KMS-11 (cell line): ENCODE data around the gene SMG6.

Experiments used
- H2AFZ ChIP-seq: fragments of 200-600 bp; sonication (generic); 2 replicates; pipeline ENCODE4 v1.6.1; 2016; ENCODE audit warnings: antibody characterized with exemption, mixed run types, low read depth
- H3K27ac ChIP-seq: fragments of 200-600 bp; sonication (generic); 2 replicates; pipeline ENCODE4 v1.6.1; 2016; ENCODE audit warnings: mild to moderate bottlenecking, mixed run types
- H3K27me3 ChIP-seq: fragments of 200-600 bp; sonication (generic); 2 replicates; pipeline ENCODE4 v1.6.1; 2017; ENCODE audit warnings: mild to moderate bottlenecking, low read depth, mixed run types, moderate library complexity; ENCODE audit not compliant: insufficient read depth
- H3K36me3 ChIP-seq: fragments of 200-600 bp; sonication (generic); 2 replicates; pipeline ENCODE4 v1.6.1; 2017; ENCODE audit warnings: mild to moderate bottlenecking, mixed run types; ENCODE audit not compliant: insufficient read depth
- H3K4me1 ChIP-seq: fragments of 200-600 bp; sonication (generic); 2 replicates; pipeline ENCODE4 v1.6.1; 2016; ENCODE audit warnings: mild to moderate bottlenecking, low read depth, mixed run types; ENCODE audit not compliant: poor library complexity, severe bottlenecking
- H3K4me2 ChIP-seq: fragments of 200-600 bp; sonication (generic); 2 replicates; pipeline ENCODE4 v1.7.0; 2016; ENCODE audit warnings: mild to moderate bottlenecking, mixed run types
- H3K4me3 ChIP-seq: fragments of 200-600 bp; sonication (generic); IDR thresholded peaks from 2 replicates; pipeline ENCODE4 v1.6.1; 2017; ENCODE audit warnings: low read depth, low read length, mixed read lengths; ENCODE audit not compliant: insufficient read depth
- H3K79me2 ChIP-seq: fragments of 200-600 bp; sonication (generic); 2 replicates; pipeline ENCODE4 v1.6.1; 2016; ENCODE audit warnings: low read depth, mixed run types; ENCODE audit not compliant: insufficient read depth
- H3K9ac ChIP-seq: fragments of 200-600 bp; sonication (generic); 2 replicates; pipeline ENCODE4 v1.6.1; 2016; ENCODE audit warnings: mild to moderate bottlenecking, mixed run types
- H4K20me1 ChIP-seq: fragments of 200-600 bp; sonication (generic); 2 replicates; pipeline ENCODE4 v1.6.1; 2016; ENCODE audit warnings: mild to moderate bottlenecking, mixed run types; ENCODE audit not compliant: insufficient read depth
- CTCF ChIP-seq: fragments of 200-600 bp; sonication (generic); conservative IDR thresholded peaks from 2 replicates; pipeline ENCODE4 v1.6.1; 2017; ENCODE audit warnings: low read depth, mild to moderate bottlenecking, antibody characterized with exemption, low read length, moderate library complexity, mixed read lengths

The SMG6 gene

GRCh38 chr17:2140683-2141082, 162.9 kb downstream of the SMG6 start:
- H4K20me1 ChIP-seq = no peaks in the 10 kb centered on the region
- no peak overlapping the region for H3K9ac ChIP-seq
- no peak for TF ChIP-seq CTCF
- no peaks in the 10 kb centered on the region for H3K36me3 ChIP-seq
- H3K27me3 ChIP-seq = no peaks in the 10 kb centered on the region
- no peak overlapping the region for H3K27ac ChIP-seq
- H3K4me2 ChIP-seq = no peak overlapping the region
- no peaks in the 10 kb centered on the region for H3K79me2 ChIP-seq
- no peak overlapping the region for H2AFZ ChIP-seq
- no peak overlapping the region for H3K4me3 ChIP-seq
- H3K4me1 ChIP-seq = peaks cover 52% of the 10 kb centered on the region

- TF ChIP-seq CTCF = no peak
- peak overlapping the region; percentile 56; the same call in 1 of the 2 replicates for H3K4me2 ChIP-seq
- peaks cover 52% of the 10 kb centered on the region for H3K4me1 ChIP-seq
- peak overlapping the region; percentile 57 for H3K27ac ChIP-seq
- H3K36me3 ChIP-seq = no peaks in the 10 kb centered on the region
- H3K9ac ChIP-seq = no peak overlapping the region; the same call in 1 of the 2 replicates
- no peak overlapping the region for H3K4me3 ChIP-seq
- no peak overlapping the region for H2AFZ ChIP-seq
- no peaks in the 10 kb centered on the region for H3K27me3 ChIP-seq
- no peaks in the 10 kb centered on the region for H3K79me2 ChIP-seq
- no peaks in the 10 kb centered on the region for H4K20me1 ChIP-seq
Observed at GRCh38 chr17:2138761-2139160, 164.8 kb downstream of the SMG6 start.

- Histone ChIP-seq H3K9ac (no peak overlapping the region; the same call in 1 of the 2 replicates), H3K27me3 (no peaks in the 10 kb centered on the region), H2AFZ (0 out of 2 replicates have a peak overlapping the region, but pooled peaks have one; percentile 6), H3K27ac (peak overlapping the region; percentile 57), H4K20me1 (no peaks in the 10 kb centered on the region), H3K4me3 (no peak overlapping the region), H3K4me2 (peak overlapping the region; percentile 56; the same call in 1 of the 2 replicates), H3K4me1 (peaks cover 49% of the 10 kb centered on the region), H3K36me3 (no peaks in the 10 kb centered on the region), H3K79me2 (no peaks in the 10 kb centered on the region)
- TF ChIP-seq CTCF = no peak
Observed at GRCh38 chr17:2138318-2138717, 165.3 kb downstream of the SMG6 start.

- no peak for TF ChIP-seq CTCF
- 0 out of 2 replicates have a peak overlapping the region, but pooled peaks have one; percentile 6 for H2AFZ ChIP-seq
- peak overlapping the region; percentile 57 for H3K27ac ChIP-seq
- no peak overlapping the region; the same call in 1 of the 2 replicates for H3K9ac ChIP-seq
- no peak overlapping the region for H3K4me3 ChIP-seq
- H3K36me3 ChIP-seq = no peaks in the 10 kb centered on the region
- peaks cover 43% of the 10 kb centered on the region for H3K4me1 ChIP-seq
- peak overlapping the region; percentile 56 for H3K4me2 ChIP-seq
- H3K27me3 ChIP-seq = no peaks in the 10 kb centered on the region
- no peaks in the 10 kb centered on the region for H4K20me1 ChIP-seq
- H3K79me2 ChIP-seq = no peaks in the 10 kb centered on the region
Observed at GRCh38 chr17:2137342-2138098, 166.1 kb downstream of the SMG6 start.
